HepG2 (cell line): ENCODE measurements around the gene MED13L. TPM values are rescaled to one million over a fixed set of nuclear protein-coding genes. Genes with fewer than 3 reads are reported as not detected.

Experiments
- ARID5B ChIP-seq: IDR thresholded peaks from 2 replicates; pipeline ENCODE4 v1.4.0; 2020; ENCODE audit warnings: mild to moderate bottlenecking, missing genetic modification reagents
- EHMT2 ChIP-seq: fragments of 200-600 bp; sonication (generic); IDR thresholded peaks from 2 replicates; pipeline ENCODE4 v1.7.0; 2017; ENCODE audit warnings: antibody characterized with exemption, low read depth, low read length, borderline replicate concordance
- IRX3 ChIP-seq: sonication (generic); formaldehyde crosslinking; IDR thresholded peaks from 2 replicates; pipeline ENCODE4 v1.8.1; 2023; ENCODE audit warnings: mild to moderate bottlenecking, low read depth, missing genetic modification reagents, borderline replicate concordance
- PHF20 ChIP-seq: sonication (generic); formaldehyde crosslinking; IDR thresholded peaks from 2 replicates; pipeline ENCODE4 v1.5.0; 2020; ENCODE audit warnings: mild to moderate bottlenecking, missing genetic modification reagents
- SKIL ChIP-seq: sonication (generic); formaldehyde crosslinking; IDR thresholded peaks from 2 replicates; pipeline ENCODE4 v1.8.0; 2022; ENCODE audit warnings: missing genetic modification reagents, mild to moderate bottlenecking, moderate library complexity, borderline replicate concordance
- THAP7 ChIP-seq: sonication (generic); formaldehyde crosslinking; IDR thresholded peaks from 2 replicates; pipeline ENCODE4 v1.8.1; 2023; ENCODE audit warnings: mild to moderate bottlenecking, missing genetic modification reagents
- TIGD3 ChIP-seq: sonication (generic); formaldehyde crosslinking; IDR thresholded peaks from 2 replicates; pipeline ENCODE4 v1.5.1; 2020; ENCODE audit warnings: mild to moderate bottlenecking, missing genetic modification reagents, borderline replicate concordance
- ZNF282 ChIP-seq: fragments of 450-650 bp; IDR thresholded peaks from 2 replicates; pipeline ENCODE4 v1.6.1; 2018; ENCODE audit not compliant: partially characterized antibody
- ZNF687 ChIP-seq: sonication (generic); formaldehyde crosslinking; IDR thresholded peaks from 2 replicates; pipeline ENCODE4 v1.5.1; 2020; ENCODE audit warnings: mild to moderate bottlenecking, missing genetic modification reagents, moderate library complexity
- polyA plus RNA-seq, 8 experiments: library from polyadenylated mRNA; depleted of rRNA in 3 of 8; stranded (reverse) in 7 of 8; unstranded in 1 of 8; fragments of >200 nt; fragmentation: Illumina TruSeq in 4 of 8; extraction: Trizol in 4 of 8; gene quantifications; 2 replicates each; pipeline versions ENCODE4 v1.2.1 to v1.2.3, GENCODE V29; 2011 to 2016; ENCODE audit warnings: low read depth in 4 of 8, missing spikeins in 1 of 8, mixed read lengths in 1 of 8; ENCODE audit not compliant: insufficient read depth in 1 of 8
- total RNA-seq, 5 experiments: library from RNA; depleted of rRNA; stranded (reverse); fragments of >200 nt; fragmentation: Illumina TruSeq; extraction: Trizol; gene quantifications; 2 replicates each; pipeline ENCODE4 v1.2.3, GENCODE V29; 2016; ENCODE audit warnings: low read depth in 1 of 5
- TF ChIP-seq, protein P1 (sequence below): sonication (generic); formaldehyde crosslinking; IDR thresholded peaks from 2 replicates; pipeline ENCODE4 v1.8.0; 2022; ENCODE audit warnings: mild to moderate bottlenecking, missing genetic modification reagents, borderline replicate concordance
- TF ChIP-seq, protein P2 (sequence below): sonication (generic); formaldehyde crosslinking; IDR thresholded peaks from 2 replicates; pipeline ENCODE4 v1.4.0; 2020; ENCODE audit warnings: missing genetic modification reagents

Gene MED13L
- total and polyA plus RNA-seq, 2 of the 13 experiments (the other 11 are each of a cell fraction or from before 2014, with no cell fraction given): 24.8 to 38.9 TPM

DNA sequence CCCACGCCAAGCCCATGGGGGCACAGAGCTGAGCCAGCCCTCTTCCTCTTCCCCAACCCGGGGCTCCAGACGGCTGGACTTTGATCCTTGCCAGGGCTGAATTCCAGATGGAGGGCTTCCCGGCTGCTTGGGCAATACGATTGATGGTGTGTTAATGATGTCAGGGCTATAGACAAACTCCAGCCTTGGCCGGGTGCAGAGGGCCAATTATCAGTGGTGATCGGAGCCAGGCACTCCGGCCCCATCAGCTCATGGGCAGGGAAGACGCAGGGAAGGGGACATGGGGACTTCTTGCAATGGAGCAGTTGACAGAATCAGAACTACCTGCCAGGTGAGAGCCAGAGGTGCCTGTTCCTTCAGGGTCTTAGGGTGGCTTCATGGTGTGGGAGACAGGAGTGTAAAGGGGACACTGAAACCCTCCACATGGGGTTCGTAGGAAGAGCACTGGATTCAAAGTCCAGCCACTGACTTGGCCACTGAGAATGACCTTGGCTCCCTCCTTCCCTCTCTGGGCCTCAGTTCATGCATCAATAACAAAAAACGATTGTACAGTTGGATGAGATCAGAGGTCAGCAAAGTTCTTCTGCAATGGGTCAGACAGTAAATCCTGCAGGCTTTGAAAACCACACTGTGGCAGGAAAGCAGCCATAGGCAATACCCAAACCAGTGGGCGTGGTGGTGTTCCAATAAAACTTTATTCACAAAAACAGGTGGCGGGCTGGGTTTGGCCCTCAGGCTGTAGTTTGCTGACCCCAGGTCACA is 333.7 kb downstream of the MED13L start (continued):
- TF ChIP-seq, protein P1, sequence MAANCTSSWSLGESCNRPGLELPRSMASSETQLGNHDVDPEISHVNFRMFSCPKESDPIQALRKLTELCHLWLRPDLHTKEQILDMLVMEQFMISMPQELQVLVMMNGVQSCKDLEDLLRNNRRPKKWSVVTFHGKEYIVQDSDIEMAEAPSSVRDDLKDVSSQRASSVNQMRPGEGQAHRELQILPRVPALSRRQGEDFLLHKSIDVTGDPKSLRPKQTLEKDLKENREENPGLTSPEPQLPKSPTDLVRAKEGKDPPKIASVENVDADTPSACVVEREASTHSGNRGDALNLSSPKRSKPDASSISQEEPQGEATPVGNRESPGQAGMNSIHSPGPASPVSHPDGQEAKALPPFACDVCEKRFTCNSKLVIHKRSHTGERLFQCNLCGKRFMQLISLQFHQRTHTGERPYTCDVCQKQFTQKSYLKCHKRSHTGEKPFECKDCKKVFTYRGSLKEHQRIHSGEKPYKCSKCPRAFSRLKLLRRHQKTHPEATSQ (CRISPR knock-in tag): peak; percentile 69; the same call in 1 of the 2 replicates
- TF ChIP-seq, protein P2, sequence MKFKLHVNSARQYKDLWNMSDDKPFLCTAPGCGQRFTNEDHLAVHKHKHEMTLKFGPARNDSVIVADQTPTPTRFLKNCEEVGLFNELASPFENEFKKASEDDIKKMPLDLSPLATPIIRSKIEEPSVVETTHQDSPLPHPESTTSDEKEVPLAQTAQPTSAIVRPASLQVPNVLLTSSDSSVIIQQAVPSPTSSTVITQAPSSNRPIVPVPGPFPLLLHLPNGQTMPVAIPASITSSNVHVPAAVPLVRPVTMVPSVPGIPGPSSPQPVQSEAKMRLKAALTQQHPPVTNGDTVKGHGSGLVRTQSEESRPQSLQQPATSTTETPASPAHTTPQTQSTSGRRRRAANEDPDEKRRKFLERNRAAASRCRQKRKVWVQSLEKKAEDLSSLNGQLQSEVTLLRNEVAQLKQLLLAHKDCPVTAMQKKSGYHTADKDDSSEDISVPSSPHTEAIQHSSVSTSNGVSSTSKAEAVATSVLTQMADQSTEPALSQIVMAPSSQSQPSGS (CRISPR knock-in tag): no peak
- TF ChIP-seq ARID5B (CRISPR knock-in tag) (no peak; the same call in 1 of the 2 replicates), SKIL (no peak), ZNF687 (CRISPR knock-in tag) (peak; percentile 46), ZNF282 (no peak), IRX3 (no peak), TIGD3 (CRISPR knock-in tag) (no peak), EHMT2 (peak; percentile 82; the same call in 1 of the 2 replicates), THAP7 (no peak), PHF20 (CRISPR knock-in tag) (no peak)
